OCI-LY7 (cell line): ENCODE results near the gene ANKRD34A. TPM values are rescaled to one million over a fixed set of nuclear protein-coding genes. Genes with fewer than 3 reads are reported as not detected.
A peak's percentile ranks its signal among the peaks of the same experiment; 100 is the strongest.

Experiments
- BruUV-seq: library from RNA; stranded (reverse); fragments of 400-500 nt; replicated peaks from 2 replicates; lab custom pipeline; 2021; lab: Mats Ljungman, UMichigan
- CTCF ChIA-PET: fragments of 300-600 bp; sonication (Branson Sonifier 250); formaldehyde crosslinking; loops from one replicate; lab custom pipeline; 2022; ENCODE audit warnings: antibody characterized with exemption; ENCODE audit not compliant: unreplicated experiment; lab: Charles Lee
- POLR2A ChIA-PET: fragments of 300-600 bp; sonication (Branson Sonifier 250); formaldehyde crosslinking; loops from one replicate; lab custom pipeline; 2022; ENCODE audit warnings: antibody characterized with exemption; lab: Charles Lee
- DNase-seq: peaks from one replicate; pipeline ENCODE4 v3.0.0-alpha.2; 2015; ENCODE audit warnings: low spot score
- H2AFZ ChIP-seq: fragments of 200-600 bp; sonication (generic), shearing (Covaris generic); 2 replicates; pipeline ENCODE4 v1.6.1; 2014; ENCODE audit warnings: mild to moderate bottlenecking, antibody characterized with exemption, low read length, moderate library complexity
- H3K27ac ChIP-seq: fragments of 200-600 bp; sonication (generic); 2 replicates; pipeline ENCODE4 v1.5.1; 2014; ENCODE audit warnings: mixed run types, low read depth, mild to moderate bottlenecking, moderate library complexity, low read length, inconsistent platforms; ENCODE audit not compliant: poor library complexity, severe bottlenecking
- H3K36me3 ChIP-seq: fragments of 200-600 bp; sonication (generic); 2 replicates; pipeline ENCODE4 v1.6.1; 2014; ENCODE audit warnings: mild to moderate bottlenecking, antibody characterized with exemption, low read length, moderate library complexity, mixed read lengths; ENCODE audit not compliant: insufficient read depth
- H3K4me1 ChIP-seq: fragments of 200-600 bp; sonication (generic); 2 replicates; pipeline ENCODE4 v1.5.1; 2014; ENCODE audit warnings: mild to moderate bottlenecking, low read length; ENCODE audit not compliant: insufficient read depth, poor library complexity, severe bottlenecking
- H3K4me2 ChIP-seq: fragments of 200-600 bp; sonication (generic); 2 replicates; pipeline ENCODE4 v1.6.1; 2014; ENCODE audit warnings: mild to moderate bottlenecking, low read length
- H3K4me3 ChIP-seq: fragments of 200-600 bp; sonication (generic); 2 replicates; pipeline ENCODE4 v1.5.1; 2014; ENCODE audit warnings: mild to moderate bottlenecking, low read depth, low read length; ENCODE audit not compliant: poor library complexity, severe bottlenecking
- H3K79me2 ChIP-seq: fragments of 200-600 bp; sonication (generic); 2 replicates; pipeline ENCODE4 v1.6.1; 2016; ENCODE audit warnings: low read depth, mild to moderate bottlenecking, low read length, moderate library complexity, mixed read lengths; ENCODE audit not compliant: insufficient read depth
- H3K9me2 ChIP-seq: fragments of 200-600 bp; sonication (generic); 2 replicates; pipeline ENCODE4 v1.6.1; 2016; ENCODE audit warnings: mild to moderate bottlenecking, low read length, mixed read lengths; ENCODE audit not compliant: insufficient read depth
- H3K9me3 ChIP-seq: fragments of 200-600 bp; sonication (generic); 2 replicates; pipeline ENCODE4 v1.6.1; 2014; ENCODE audit warnings: mild to moderate bottlenecking, mixed run types, low read length, mixed read lengths
- H4K20me1 ChIP-seq: fragments of 200-600 bp; sonication (generic); 2 replicates; pipeline ENCODE4 v1.6.1; 2014; ENCODE audit warnings: mild to moderate bottlenecking, antibody characterized with exemption, low read length, moderate library complexity, mixed read lengths; ENCODE audit not compliant: insufficient read depth
- EZH2phosphoT487 ChIP-seq: fragments of 200-600 bp; sonication (generic); IDR thresholded peaks from 2 replicates; pipeline ENCODE4 v1.6.1; 2018; ENCODE audit warnings: low read depth, borderline replicate concordance, mild to moderate bottlenecking, mixed run types, antibody characterized with exemption, low read length, moderate library complexity, mixed read lengths
- intact Hi-C: fragments of 100-400 bp; cut with micrococcal nuclease; formaldehyde crosslinking; loops from one replicate; pipeline ENCODE4 v1.10.0; 2022; ENCODE audit not compliant: unreplicated experiment
- total RNA-seq, 2 experiments: library from RNA; depleted of rRNA in 1 of 2; stranded (reverse); fragments of >200 nt in 1 of 2; shearing (Covaris generic) in 1 of 2; gene quantifications; 2 replicates each; pipeline ENCODE4 v1.2.3, GENCODE V29; 2014 to 2022
- TF ChIP-seq, protein P1 (sequence below): fragments of 200-600 bp; sonication (generic); conservative IDR thresholded peaks from 2 replicates; pipeline ENCODE4 v1.5.1; 2014; ENCODE audit warnings: mild to moderate bottlenecking, antibody characterized with exemption, low read length, moderate library complexity, mixed read lengths

The ANKRD34A gene
- total RNA-seq, 2 experiments from 2014 or later = 1.9 to 4.8 TPM

DNA sequence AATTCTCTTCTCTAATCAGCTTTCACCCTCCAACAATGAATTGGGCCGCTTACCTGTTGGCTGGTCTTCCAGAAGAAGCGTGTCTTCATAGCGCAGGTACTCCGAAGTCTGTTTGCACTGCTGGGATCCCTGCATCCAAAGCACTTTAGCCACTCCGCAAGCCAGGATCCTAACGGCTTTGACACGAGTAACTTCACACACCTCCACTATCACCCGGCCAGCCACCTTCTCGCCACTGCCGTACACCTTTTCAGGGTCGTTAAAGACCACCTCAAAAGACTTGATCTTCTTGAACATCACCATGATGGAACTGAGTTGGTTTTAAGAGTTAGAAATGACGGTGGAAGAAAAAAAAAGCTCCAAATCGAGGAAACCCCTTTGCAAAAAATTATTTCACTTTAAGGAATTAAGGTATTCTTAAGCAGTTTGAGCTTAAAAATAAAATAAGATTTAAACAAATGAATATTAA, 31.6 kb upstream of the ANKRD34A start:
- Histone ChIP-seq H2AFZ (peak overlapping the region; percentile 67; the same call in 1 of the 2 replicates), H3K36me3 (peaks cover 43% of the 10 kb centered on the region), H3K4me3 (peak overlapping the region; percentile 81), H3K27ac (peak overlapping the region; percentile 81), H4K20me1 (no peaks in the 10 kb centered on the region), H3K79me2 (peaks cover 32% of the 10 kb centered on the region; the same call in 1 of the 2 replicates), H3K9me2 (no peaks in the 10 kb centered on the region), H3K4me1 (peaks cover 50% of the 10 kb centered on the region), H3K4me2 (peak overlapping the region; percentile 97), H3K9me3 (no peaks in the 10 kb centered on the region)
- CTCF ChIA-PET = interaction anchor here (2.6 kb wide), 1 partner anchor 17 kb away, joined by 10 read pairs; no protein-coding TSS in a partner anchor
- no peak for TF ChIP-seq EZH2phosphoT487
- TF ChIP-seq, protein P1, sequence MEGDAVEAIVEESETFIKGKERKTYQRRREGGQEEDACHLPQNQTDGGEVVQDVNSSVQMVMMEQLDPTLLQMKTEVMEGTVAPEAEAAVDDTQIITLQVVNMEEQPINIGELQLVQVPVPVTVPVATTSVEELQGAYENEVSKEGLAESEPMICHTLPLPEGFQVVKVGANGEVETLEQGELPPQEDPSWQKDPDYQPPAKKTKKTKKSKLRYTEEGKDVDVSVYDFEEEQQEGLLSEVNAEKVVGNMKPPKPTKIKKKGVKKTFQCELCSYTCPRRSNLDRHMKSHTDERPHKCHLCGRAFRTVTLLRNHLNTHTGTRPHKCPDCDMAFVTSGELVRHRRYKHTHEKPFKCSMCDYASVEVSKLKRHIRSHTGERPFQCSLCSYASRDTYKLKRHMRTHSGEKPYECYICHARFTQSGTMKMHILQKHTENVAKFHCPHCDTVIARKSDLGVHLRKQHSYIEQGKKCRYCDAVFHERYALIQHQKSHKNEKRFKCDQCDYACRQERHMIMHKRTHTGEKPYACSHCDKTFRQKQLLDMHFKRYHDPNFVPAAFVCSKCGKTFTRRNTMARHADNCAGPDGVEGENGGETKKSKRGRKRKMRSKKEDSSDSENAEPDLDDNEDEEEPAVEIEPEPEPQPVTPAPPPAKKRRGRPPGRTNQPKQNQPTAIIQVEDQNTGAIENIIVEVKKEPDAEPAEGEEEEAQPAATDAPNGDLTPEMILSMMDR = no peak
- no peak for DNase-seq
- POLR2A ChIA-PET = interaction anchor here (0.6 to 8.3 kb wide), 9 partner anchors 10 to 69 kb away, joined by 3 to 67 read pairs (median 5); partner anchors contain the start of genes LIX1L and RBM8A
- TSS peak; percentile 76 for BruUV-seq
- intact Hi-C loops = loop anchor here (1.0 to 5.0 kb wide), 4 partner anchors 11 to 69 kb away; partner anchors contain the start of gene RBM8A

DNA sequence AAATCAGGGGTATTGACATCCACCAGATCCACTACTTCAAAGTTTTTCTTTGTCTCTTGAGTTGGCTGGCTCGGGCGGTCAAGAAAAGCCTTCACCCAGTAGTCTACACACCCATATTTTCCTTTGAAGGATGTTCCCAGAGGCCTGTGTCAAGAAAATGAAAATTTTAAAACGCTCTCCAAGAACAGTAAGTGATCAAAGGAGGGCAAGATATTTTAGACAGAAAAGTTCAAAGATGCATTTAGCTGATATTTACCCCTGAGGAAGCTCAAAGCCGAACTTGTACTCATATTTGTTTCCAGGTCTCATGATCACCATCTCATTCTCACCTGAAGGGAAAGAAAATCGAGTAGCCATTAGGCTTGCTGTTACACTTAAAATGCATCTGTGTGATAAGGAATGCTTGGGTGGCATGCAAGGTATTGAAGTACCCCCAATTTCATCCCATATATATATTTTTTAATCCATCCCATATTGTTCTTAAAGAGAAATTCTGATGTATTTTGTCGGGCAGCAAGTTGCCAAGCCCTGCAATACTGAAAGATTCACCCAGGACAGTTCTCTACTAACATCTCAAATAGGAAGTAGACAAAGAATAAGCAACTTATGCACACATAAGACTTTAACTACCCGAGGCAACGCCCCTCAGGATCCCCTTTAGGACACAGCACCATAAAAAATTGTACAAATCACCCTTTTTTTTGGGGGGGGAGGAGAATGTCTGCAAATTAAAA, 30.9 kb upstream of the ANKRD34A start:
- Histone ChIP-seq H4K20me1 (no peaks in the 10 kb centered on the region), H3K4me1 (peaks cover 50% of the 10 kb centered on the region), H3K4me3 (peak overlapping the region; percentile 81), H3K9me2 (no peaks in the 10 kb centered on the region), H3K9me3 (no peaks in the 10 kb centered on the region), H3K4me2 (peak overlapping the region; percentile 97), H3K79me2 (peaks cover 32% of the 10 kb centered on the region; the same call in 1 of the 2 replicates), H2AFZ (no peak overlapping the region; the same call in 1 of the 2 replicates), H3K36me3 (peaks cover 43% of the 10 kb centered on the region), H3K27ac (peak overlapping the region; percentile 81)
- intact Hi-C loops = loop anchor here (5.0 kb wide), 1 partner anchor 68 kb away; the partner anchor contains the start of gene RBM8A
- ChIA-PET CTCF (no interaction called here), POLR2A (interaction anchor here (1.3 to 8.3 kb wide), 2 partner anchors 11 to 16 kb away, joined by 5 to 67 read pairs; no protein-coding TSS in a partner anchor)
- DNase-seq = no peak
- TF ChIP-seq, protein P1 = no peak
- TF ChIP-seq EZH2phosphoT487 = no peak
- no TSS peak for BruUV-seq
